HEK293T (cell line): ENCODE data around the gene NR5A1.

Source experiments
- CTCF ChIA-PET: fragments of 350-600 bp; formaldehyde crosslinking; extraction: SDS; loops from one replicate; lab custom pipeline; 2021; ENCODE audit warnings: antibody characterized with exemption, inconsistent platforms; lab: Yijun Ruan, JAX
- POLR2A ChIA-PET: fragments of 350-600 bp; formaldehyde crosslinking; extraction: SDS; loops from one replicate; lab custom pipeline; 2020; ENCODE audit warnings: antibody characterized with exemption, inconsistent platforms; lab: Yijun Ruan, JAX
- DNase-seq: peaks from one replicate; pipeline ENCODE4 v3.0.0; 2012; ENCODE audit warnings: mixed read lengths; ENCODE audit errors: extremely low spot score
- ARNT ChIP-seq: fragments of 450-650 bp; IDR thresholded peaks from 2 replicates; pipeline ENCODE4 v1.6.1; 2017; ENCODE audit warnings: mild to moderate bottlenecking
- BHLHE40 ChIP-seq: fragments of 450-650 bp; IDR thresholded peaks from 2 replicates; pipeline ENCODE4 v1.6.1; 2016; ENCODE audit warnings: mild to moderate bottlenecking, moderate library complexity, borderline replicate concordance
- CTBP1 ChIP-seq: fragments of 450-650 bp; IDR thresholded peaks from 2 replicates; pipeline ENCODE4 v1.6.1; 2016; ENCODE audit warnings: borderline replicate concordance
- ELF4 ChIP-seq: fragments of 450-650 bp; IDR thresholded peaks from 2 replicates; pipeline ENCODE4 v1.6.1; 2017; ENCODE audit warnings: antibody characterized with exemption
- FOXA1 ChIP-seq: fragments of 450-650 bp; IDR thresholded peaks from 2 replicates; pipeline ENCODE4 v1.6.1; 2016; ENCODE audit warnings: mild to moderate bottlenecking
- FOXK2 ChIP-seq: fragments of 450-650 bp; IDR thresholded peaks from 2 replicates; pipeline ENCODE4 v1.6.1; 2016; ENCODE audit warnings: mild to moderate bottlenecking
- FOXM1 ChIP-seq: fragments of 450-650 bp; IDR thresholded peaks from 2 replicates; pipeline ENCODE4 v1.6.1; 2017; ENCODE audit warnings: mild to moderate bottlenecking, borderline replicate concordance
- HDGF ChIP-seq: fragments of 450-650 bp; IDR thresholded peaks from 2 replicates; pipeline ENCODE4 v1.6.1; 2017; ENCODE audit warnings: antibody characterized with exemption, borderline replicate concordance
- L3MBTL2 ChIP-seq: fragments of 450-650 bp; conservative IDR thresholded peaks from 2 replicates; pipeline ENCODE4 v1.6.1; 2016; ENCODE audit warnings: mild to moderate bottlenecking
- LEF1 ChIP-seq: fragments of 450-650 bp; IDR thresholded peaks from 2 replicates; pipeline ENCODE4 v1.6.1; 2017; ENCODE audit warnings: mild to moderate bottlenecking, borderline replicate concordance
- NFRKB ChIP-seq: fragments of 450-650 bp; IDR thresholded peaks from 2 replicates; pipeline ENCODE4 v1.6.1; 2016; ENCODE audit warnings: mild to moderate bottlenecking, moderate library complexity
- PKNOX1 ChIP-seq: fragments of 450-650 bp; IDR thresholded peaks from 2 replicates; pipeline ENCODE4 v1.6.1; 2016
- SP1 ChIP-seq: fragments of 450-650 bp; IDR thresholded peaks from 2 replicates; pipeline ENCODE4 v1.6.1; 2017
- SUZ12 ChIP-seq: fragments of 450-650 bp; IDR thresholded peaks from 2 replicates; pipeline ENCODE4 v1.6.1; 2016; ENCODE audit warnings: mild to moderate bottlenecking
- TARDBP ChIP-seq: fragments of 450-650 bp; IDR thresholded peaks from 2 replicates; pipeline ENCODE4 v1.6.1; 2016
- ZNF384 ChIP-seq: fragments of 450-650 bp; IDR thresholded peaks from 2 replicates; pipeline ENCODE4 v1.6.1; 2016

NR5A1 gene

GRCh38 chr9:124503713-124504529 lies 3.3 kb downstream of the NR5A1 start:
- no peak for DNase-seq
- ChIA-PET CTCF (no interaction called here), POLR2A (no interaction called here)
- TF ChIP-seq NFRKB: no peak
- TF ChIP-seq BHLHE40: no peak
- TF ChIP-seq ARNT: no peak
- TF ChIP-seq FOXK2: no peak
- TF ChIP-seq SUZ12: no peak
- TF ChIP-seq HDGF: no peak
- no peak for TF ChIP-seq ELF4
- no peak for TF ChIP-seq FOXM1
- TF ChIP-seq L3MBTL2: no peak
- no peak for TF ChIP-seq TARDBP
- TF ChIP-seq CTBP1: no peak

- CTCF ChIA-PET: no interaction called here
- no peak for DNase-seq
- TF ChIP-seq HDGF: no peak
- TF ChIP-seq FOXM1: no peak
- no peak for TF ChIP-seq NFRKB
- no peak for TF ChIP-seq ARNT
- TF ChIP-seq FOXK2: no peak
- no peak for TF ChIP-seq CTBP1
- no peak for TF ChIP-seq TARDBP
- TF ChIP-seq ZNF384: no peak
- no peak for TF ChIP-seq ELF4
- TF ChIP-seq LEF1: no peak
- no peak for TF ChIP-seq BHLHE40
- TF ChIP-seq PKNOX1: no peak
- no peak for TF ChIP-seq FOXA1
- TF ChIP-seq SP1: no peak
- TF ChIP-seq SUZ12: no peak
- TF ChIP-seq L3MBTL2: no peak
- POLR2A ChIA-PET: no interaction called here
Measured at GRCh38 chr9:124502711-124503702, 4.2 kb downstream of the NR5A1 start.

- no peak for TF ChIP-seq SP1
Measured at GRCh38 chr9:124501771-124502320, 5.4 kb downstream of the NR5A1 start.

GRCh38 chr9:124500796-124501611 lies 6.2 kb downstream of the NR5A1 start:
- no peak for DNase-seq
- TF ChIP-seq ZNF384: no peak
- no peak for TF ChIP-seq FOXK2
- TF ChIP-seq FOXA1: no peak
- TF ChIP-seq FOXM1: no peak
- no peak for TF ChIP-seq NFRKB
- no peak for TF ChIP-seq LEF1
- TF ChIP-seq L3MBTL2: no peak
- TF ChIP-seq CTBP1: no peak
- no peak for TF ChIP-seq TARDBP
- TF ChIP-seq HDGF: no peak
- ChIA-PET POLR2A (interaction anchor here (0.7 kb wide), 1 partner anchor 312 kb away, joined by 5 read pairs; no protein-coding TSS in a partner anchor), CTCF (interaction anchor here (0.6 kb wide), 1 partner anchor 1851 kb away, joined by 9 read pairs; no protein-coding TSS in a partner anchor)

More at GRCh38 chr9:124501771-124502320, 5.4 kb downstream of the NR5A1 start:
- no peak for DNase-seq
- ChIA-PET POLR2A (no interaction called here), CTCF (interaction anchor here (0.6 kb wide), 1 partner anchor 1850 kb away, joined by 9 read pairs; no protein-coding TSS in a partner anchor)

- TF ChIP-seq TARDBP (no peak), NFRKB (no peak), FOXM1 (no peak), SP1 (no peak), ZNF384 (no peak), L3MBTL2 (no peak), SUZ12 (no peak), LEF1 (no peak)
- no peak for DNase-seq
- ChIA-PET CTCF (no interaction called here), POLR2A (interaction anchor here (0.7 kb wide), 1 partner anchor 313 kb away, joined by 5 read pairs; no protein-coding TSS in a partner anchor)
Measured at GRCh38 chr9:124500028-124500795, 7.0 kb downstream of the NR5A1 start.

GRCh38 chr9:124499216-124499615 lies 8.0 kb downstream of the NR5A1 start:
- no peak for TF ChIP-seq BHLHE40
- no peak for TF ChIP-seq FOXK2
- TF ChIP-seq CTBP1: no peak
- no peak for TF ChIP-seq ARNT
- TF ChIP-seq ZNF384: no peak
- DNase-seq: no peak
- ChIA-PET POLR2A (no interaction called here), CTCF (no interaction called here)
